Left ventricle myocardium superior (tissue), 1 donor: Measurements from ENCODE around the gene SUPT6H. TPM values are rescaled to one million over a fixed set of nuclear protein-coding genes. Genes with fewer than 3 reads are reported as not detected.

Experiments
- ATAC-seq: fragments of 200-7000 bp; cut with Tn5 transposase; one replicate; pipeline ENCODE4 v1.9.1; 2020; ENCODE audit warnings: mild to moderate bottlenecking, moderate library complexity
- DNase-seq: peaks from one replicate; pipeline ENCODE4 v3.0.0-alpha.2; 2020
- intact Hi-C: fragments of 100-400 bp; cut with micrococcal nuclease; formaldehyde crosslinking; loops from one replicate; pipeline ENCODE4 v1.11.0; 2022
- total RNA-seq: library from RNA; stranded (reverse); fragmentation: NEBNext Ultra II Directional; extraction: Animal tissue kit (Norgen Biotek cat#: 25700); gene quantifications from one replicate; pipeline ENCODE4 v1.2.1, GENCODE V29; 2021
- donor health status: DM: no; HTN: yes; CAD: no; lungs with severe emphysema.

Gene SUPT6H
- total RNA-seq, 1 donor from 2014 or later, result 46.0 TPM

DNA sequence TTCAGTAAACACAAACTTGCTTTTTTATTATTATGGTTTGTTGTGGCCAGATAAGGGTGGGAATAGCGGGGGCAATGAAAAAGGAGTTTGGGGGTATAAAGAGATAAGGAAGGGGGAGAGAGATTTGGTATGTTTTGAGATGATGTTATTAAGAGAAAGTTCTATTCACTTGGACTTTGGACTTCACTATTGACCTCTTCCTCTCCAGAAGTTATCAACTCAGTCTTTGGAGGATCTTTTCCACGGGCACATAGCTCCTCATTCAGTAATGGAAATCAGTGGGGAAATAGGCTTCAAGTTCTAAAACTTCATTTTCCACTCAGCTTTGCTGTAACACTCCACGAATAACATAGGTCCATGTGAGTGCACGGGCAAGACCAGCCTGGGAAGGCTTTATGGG, 26.5 kb downstream of the SUPT6H start:
- no peak for DNase-seq
- intact Hi-C loops, result no loop called here

DNA sequence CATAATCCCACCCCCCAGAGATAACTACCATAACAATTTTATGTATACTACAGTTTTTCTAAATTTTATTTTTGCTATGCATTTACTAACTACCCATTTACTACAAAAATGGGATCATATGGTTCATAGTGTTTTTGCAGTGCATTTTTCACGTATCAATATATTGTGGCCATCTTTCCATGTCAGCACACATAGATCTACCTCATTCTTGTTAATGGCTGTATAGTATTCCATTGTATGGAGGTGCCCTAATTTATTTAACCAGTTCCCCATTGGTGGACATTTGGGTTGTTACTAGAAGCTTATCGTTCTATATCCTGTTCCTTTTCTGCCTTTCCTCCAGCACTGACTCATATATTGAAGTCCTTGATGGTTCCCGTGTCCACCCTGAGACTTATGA, 27.0 kb downstream of the SUPT6H start:
- intact Hi-C loops, result no loop called here
- no peak for DNase-seq
- ATAC-seq, result no peak

More for the DNA sequence above, 26.5 kb downstream of the SUPT6H start:
- no peak for ATAC-seq

DNA sequence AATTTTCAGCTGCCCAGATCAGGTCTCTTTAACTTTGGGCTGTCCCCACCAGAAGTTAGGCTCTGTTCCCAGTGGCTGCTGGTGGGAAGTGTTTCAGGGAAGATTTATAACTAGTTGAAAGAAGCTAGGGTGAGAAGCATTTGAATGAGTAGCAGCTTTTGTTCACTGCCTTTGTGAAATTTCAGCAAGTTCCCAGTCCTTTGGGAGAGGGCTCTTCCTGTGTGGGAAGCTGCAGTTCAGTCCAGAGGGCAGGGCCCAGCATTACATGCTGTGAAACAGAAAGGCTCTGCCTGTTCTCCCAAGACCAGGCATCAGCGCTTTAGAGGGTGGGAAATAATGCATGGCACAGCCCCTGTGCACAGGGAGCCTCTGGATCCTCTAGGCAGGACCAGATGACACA, 31.9 kb downstream of the SUPT6H start:
- ATAC-seq (no peak), DNase-seq (no peak)
- intact Hi-C loops, result no loop called here

DNA sequence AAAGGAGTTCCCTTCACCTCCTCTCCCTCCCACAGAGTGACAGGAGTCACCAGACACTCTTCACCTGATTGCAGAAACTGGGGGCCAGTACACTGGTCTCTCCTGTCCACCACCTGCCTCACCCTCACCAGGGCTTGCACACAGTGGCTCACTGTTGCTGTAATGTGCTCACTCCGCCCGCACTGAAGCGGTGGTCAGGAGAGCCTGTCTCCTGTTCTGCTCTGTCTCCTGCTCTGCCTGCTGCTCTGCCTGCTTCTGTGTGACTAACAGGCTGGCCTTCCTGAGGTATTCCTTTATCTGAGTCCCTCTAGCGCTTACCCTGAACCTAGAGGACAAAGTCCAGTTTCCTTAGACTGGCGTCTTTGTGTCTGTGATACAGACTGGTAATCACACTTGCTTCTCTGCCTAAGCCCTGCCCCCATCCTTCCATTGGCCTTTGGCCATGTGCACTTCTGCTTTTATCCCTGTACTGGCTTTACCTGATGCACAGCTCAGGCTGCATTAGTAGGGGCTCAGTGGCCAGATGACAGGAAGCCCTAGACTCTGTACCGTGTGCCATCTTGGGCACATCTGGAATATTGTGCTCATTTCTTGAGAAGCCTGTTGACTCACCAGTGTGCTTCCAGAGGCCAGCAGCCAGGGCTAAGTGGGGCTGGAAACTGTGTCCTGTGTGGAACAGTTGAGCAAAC, 36.4 kb downstream of the SUPT6H start:
- no peak for ATAC-seq
- intact Hi-C loops, result loop anchor here (5.0 kb wide), 1 partner anchor 51 kb away; the partner anchor contains the start of gene BLTP2

DNA sequence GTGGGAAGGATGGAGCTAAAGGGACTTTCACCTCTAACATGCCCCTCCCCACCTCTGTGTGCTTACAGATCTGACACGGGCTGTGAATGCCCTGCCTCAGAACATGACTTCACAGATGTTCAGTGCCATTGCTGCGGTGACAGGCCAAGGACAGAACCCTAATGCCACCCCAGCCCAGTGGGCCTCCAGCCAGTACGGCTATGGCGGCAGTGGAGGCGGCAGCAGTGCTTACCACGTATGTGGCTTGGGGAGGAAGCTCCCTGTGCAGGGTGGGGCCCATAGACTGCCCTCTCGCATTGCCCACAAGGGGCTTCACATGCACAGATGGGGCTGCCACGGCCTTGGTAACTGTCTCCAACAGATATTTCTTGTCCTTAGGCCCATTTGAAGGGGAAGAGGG, 38.3 kb downstream of the SUPT6H start:
- intact Hi-C loops, result no loop called here
- no peak for DNase-seq
- no peak for ATAC-seq

More for the DNA sequence above, 36.4 kb downstream of the SUPT6H start:
- no peak for DNase-seq

DNA sequence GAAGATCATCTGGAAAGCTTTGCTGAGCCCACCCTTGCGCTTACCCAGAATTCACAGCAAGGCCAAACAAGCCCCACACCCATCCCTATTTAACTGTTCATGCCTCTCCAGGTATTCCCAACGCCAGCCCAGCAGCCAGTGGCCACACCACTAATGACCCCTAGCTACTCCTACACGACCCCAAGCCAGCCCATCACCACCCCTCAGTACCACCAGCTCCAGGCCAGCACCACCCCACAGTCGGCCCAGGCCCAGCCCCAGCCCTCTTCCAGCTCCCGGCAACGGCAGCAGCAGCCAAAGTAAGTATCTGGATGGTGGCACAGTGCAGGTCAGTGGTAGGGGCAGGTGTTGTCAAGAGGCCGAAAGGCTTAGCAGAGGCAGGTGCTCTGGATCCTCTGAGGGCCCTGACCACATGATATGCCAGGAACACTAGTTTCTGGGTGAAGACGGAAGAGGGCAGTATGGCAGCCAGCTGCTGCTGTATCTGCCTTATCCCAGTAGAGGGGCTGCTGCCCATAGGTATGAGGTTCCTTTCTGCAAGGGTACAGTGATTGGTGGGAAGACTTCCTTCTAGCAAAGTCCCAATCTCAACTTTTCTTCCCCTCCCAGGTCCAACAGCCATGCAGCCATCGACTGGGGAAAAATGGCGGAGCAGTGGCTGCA, 39.0 kb downstream of the SUPT6H start:
- DNase-seq (no peak), ATAC-seq (no peak)
- intact Hi-C loops, result no loop called here

DNA sequence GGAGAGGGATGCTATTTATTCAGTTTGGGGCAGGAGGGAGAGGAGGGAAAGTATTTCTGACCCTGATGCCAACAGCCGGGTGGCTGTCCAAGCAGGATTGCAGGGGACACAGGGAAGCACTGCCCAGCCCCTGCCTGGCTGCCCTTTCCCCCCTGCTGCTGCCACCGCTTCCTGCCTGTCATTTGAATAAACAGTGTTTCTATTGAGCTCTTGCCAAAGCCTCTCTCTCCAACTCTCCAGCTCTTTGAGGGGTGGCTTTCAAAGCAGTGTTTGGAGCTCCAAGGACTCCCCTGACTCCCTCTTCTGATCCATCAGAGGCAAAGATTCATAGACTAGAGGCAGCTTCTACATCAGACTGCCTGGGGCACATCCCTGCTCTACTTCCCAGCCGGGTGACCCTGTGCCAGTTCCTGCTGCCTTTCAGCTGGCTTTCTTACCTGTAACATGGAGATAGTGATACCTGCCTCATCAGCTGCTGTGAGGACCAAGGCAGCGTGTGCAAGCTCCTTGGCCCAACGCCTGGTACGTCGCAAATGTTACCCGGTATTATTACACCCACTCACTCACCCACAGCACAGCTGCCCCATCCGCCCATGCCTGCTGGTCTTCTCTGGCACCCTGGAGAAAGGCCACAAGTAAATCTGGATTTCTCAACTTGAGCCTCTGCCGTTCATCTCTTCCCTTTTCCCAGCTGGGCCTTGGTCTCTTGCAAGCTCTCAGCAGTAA, 40.2 kb downstream of the SUPT6H start:
- intact Hi-C loops, result no loop called here
- DNase-seq (no peak), ATAC-seq (no peak)

DNA sequence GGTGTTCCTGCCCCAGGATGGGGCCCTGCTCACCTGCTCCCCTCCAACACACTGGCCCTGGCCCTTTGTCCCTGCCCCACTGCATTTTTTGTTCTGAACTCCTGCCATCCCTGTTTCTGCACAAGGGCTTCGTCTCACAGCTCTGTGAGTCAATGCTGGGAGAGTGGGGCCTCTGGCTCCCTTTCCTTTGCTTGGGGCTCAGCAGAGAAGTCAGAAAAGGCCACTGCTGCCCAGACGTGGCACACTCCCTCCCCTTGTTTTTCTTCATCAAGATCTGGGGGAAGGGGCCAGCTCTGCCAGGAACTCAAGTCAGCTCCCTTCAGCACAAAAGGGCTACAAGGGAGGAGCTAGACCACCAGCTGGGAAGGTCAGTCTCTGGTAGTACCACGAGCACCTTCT, 40.7 kb downstream of the SUPT6H start:
- no peak for DNase-seq
- no peak for ATAC-seq
- intact Hi-C loops, result no loop called here

DNA sequence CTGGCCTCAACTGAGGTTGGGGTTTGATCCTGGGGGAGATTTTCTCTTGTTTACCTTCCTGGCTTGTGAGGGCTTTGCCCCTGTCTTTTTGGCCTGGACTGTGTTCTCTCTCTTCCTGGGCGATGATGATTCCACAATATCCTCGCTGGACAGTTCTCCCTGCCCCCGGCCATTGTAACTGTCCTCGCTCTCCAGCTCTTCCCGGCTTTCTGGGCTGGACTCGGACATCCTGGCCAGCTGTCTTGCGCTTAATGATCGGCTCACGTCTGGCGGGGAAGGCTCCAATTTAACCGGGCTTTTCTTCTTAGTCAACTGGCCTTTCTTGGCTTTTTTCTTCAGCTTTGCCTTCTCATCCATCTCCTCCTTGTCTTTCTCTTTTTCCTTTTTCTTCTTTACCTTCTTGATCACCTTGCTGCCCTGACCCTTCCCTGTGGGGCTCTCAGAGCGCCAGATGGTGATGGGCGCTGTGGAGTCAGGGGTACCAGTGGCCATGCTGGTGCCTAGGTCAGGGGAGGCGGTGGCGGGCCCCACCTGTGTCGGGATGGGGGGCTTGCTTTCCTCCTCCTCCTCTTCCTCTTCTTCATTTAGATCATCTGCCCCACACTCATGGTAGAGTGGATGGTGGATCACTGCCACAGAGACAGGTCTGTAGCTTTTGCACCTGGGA, 41.7 kb downstream of the SUPT6H start:
- DNase-seq (no peak), ATAC-seq (no peak)
- intact Hi-C loops, result no loop called here

DNA sequence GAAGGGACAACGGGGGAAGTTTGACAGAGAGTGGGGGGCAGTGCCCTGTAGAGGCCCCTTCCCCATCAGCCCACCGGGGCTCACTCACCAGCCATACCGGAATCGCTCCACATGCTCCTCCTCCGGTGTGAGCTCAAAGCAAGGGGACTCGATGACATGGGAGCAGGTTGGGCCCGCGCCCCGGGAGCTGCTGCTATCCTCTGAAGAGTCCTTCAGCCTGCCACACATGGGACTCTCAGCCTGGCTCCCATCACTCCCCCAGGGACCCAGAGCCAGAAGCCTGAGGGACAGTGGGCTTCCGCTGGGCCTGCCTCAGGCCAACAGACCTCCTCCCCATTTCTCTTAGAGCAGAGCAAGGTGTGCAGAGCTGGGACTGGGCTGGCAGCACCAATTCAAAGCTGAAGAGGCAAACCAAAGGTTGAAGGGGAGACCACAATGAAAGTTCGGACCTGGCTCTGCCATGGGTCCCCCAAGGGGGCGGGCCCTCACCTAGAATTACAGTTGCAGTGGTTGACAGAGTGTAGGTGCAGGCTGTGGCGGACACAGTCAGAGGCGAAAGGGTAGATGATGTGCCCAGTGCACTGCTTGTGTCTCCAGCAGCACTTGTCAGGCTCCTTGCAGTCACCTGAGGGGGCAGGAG, 42.3 kb downstream of the SUPT6H start:
- ATAC-seq (no peak), DNase-seq (no peak)
- intact Hi-C loops, result no loop called here

DNA sequence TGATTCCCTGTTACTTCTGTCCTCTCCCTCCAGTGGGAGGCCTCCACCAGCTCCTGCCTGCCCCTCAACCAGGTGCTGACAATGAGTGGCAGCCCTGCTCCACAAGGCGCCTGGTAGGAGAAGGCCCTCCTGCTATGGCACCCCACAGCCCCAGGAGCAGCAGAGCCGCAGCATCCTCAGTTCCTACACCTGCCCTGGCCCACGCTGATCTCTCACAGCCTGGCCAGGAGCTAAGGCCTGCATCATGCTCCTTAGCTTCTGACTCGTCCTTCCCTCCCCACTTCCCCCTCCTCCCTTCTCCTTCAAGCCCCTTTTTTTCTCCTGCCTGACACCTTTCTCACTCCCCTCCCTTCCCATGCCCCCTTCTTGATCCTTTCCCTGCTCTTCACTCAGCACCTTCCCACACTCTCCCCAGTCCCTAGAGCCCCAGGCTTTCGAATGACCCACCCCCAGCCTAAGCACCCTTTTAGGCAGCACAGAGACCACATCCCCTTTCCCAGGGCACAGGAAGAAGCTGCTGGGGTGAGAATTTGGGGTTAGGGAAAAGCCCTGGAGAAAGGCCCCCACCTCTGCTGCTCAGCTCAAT, 43.2 kb downstream of the SUPT6H start:
- intact Hi-C loops, result no loop called here
- ATAC-seq (no peak), DNase-seq (no peak)

DNA sequence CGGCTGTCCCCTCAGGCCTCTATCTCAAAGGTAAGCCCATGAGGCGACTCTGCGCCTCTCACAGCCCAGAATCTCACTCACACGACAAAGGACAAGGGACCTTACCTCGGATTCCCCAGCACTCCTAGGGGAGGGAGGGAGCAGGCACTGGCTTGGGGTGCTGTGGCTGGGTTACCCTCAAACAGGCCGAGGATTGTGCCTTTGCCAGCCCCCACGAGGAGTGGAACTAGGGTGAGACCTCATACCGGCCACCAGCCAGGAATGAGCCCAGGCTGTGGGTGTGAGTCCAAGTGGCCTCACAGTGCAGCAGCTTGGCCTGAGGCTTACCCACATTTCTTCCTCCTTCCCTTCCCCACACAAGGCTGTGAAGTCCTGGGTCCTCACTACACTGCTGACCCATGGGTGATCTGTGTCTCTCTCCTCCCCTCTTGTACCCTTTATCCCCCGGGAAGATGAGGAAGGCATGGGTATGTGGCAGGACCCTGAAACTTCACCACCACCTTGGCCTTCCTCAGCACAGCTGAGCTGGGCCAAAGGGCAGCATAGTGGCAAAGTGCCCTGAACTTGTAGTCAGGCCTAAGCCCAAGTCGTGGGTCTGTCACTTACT, 43.8 kb downstream of the SUPT6H start:
- intact Hi-C loops, result no loop called here
- ATAC-seq (no peak), DNase-seq (no peak)

DNA sequence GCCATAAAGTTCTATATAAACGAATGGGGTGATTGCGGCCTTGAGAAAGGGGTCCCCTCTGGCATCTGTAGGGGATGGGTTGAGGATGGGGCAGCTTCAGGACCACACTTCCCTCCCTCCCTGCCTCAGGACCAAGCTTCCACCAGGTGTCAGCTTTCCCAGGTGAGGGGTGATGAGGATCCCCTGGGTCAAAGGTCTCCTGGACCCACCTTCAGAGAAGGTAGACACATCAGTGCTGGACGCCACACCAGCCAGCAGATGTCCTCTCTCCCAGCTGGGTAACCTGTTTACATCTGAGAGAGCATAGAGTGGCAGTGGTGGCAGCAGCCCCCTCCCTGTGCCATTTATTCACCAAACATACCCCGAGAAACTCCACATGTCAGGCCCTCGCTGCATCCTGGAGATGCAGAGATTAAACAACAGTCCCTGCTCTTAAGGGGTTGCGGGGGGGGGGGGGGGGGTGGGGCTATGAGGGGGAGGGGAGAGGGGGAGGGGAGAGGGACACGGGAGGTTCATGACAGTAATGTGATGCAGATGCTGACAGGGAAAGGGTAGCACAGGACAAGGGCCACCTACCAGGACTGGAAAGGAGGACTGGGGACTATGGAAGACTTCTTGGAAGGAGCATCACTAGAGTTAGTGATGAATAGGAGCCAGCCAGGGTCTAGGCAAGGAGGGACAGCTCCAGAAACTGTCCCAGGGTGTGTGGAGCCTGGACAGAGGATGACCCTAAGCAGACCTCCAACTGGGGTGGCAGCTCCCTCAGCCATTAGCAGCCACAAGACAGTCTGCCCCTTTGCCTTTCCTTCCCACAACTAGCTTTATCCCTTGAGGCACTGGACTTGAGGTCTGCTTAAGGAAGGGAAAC, 44.7 kb downstream of the SUPT6H start:
- DNase-seq, result no peak
- intact Hi-C loops, result no loop called here

DNA sequence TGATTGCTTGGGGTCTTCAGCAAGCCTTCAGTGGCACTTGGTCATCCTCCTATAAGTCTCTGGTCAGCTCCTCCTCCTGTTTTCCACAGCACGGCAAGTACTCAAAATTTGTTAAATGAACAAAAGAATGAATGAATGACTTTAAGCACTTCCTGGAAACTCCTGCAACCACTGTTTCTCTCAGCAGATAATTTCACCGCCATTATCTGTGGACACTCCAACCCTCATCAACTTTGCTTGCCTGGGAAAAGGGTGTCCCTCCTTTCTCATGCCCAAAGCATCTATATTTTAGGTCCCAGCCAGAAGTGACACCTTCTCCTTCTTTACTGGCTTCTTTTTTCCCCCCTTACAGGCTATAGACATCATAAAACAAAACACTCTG, 45.3 kb downstream of the SUPT6H start:
- intact Hi-C loops, result no loop called here
- no peak for ATAC-seq
- no peak for DNase-seq

More for the DNA sequence above, 44.7 kb downstream of the SUPT6H start:
- no peak for ATAC-seq

DNA sequence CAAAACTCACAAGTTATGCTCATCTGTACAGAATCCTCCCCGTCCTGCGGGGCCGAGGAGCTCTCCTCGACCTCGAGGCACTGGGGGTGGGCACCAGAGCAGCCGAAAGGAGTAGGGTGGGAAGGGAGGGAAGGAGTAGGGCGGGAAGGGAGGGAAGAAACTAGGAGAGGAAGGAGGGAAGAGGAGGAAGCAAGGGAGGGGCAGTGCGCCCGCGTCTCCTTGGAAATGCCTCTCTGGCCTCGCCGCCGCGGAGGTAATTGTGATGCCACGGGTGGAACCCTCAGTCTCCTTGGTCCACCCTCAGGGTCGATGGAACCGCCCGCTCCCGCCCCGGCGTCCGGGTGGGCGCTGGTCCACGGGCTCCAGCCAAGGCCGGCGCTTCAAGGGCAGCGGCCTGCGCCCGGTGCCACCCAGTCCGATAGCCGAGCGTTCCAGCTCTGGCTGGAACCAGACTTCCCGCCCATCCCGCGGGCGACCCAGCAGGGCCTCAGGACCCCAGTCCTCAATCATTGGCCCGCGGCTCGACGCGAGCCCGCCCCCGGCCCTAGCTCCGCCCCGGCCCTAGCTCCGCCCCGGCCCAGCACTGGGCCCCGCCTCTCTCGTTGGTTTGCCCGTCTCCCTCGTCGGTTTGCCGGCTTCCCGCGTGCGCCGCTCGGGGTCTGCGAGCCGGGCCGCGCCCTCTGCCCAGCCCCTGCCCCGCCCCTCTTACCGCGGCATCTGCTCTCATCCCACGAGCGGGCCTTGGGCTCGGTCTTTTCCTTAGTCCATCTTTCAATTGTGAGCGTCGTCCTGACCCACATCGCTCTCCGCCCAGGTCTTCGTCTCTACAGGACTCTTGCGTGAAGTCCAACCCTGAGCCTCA, 49.1 kb downstream of the SUPT6H start:
- intact Hi-C loops, result no loop called here
- DNase-seq (peak; percentile 94), ATAC-seq (peak; percentile 95)

DNA sequence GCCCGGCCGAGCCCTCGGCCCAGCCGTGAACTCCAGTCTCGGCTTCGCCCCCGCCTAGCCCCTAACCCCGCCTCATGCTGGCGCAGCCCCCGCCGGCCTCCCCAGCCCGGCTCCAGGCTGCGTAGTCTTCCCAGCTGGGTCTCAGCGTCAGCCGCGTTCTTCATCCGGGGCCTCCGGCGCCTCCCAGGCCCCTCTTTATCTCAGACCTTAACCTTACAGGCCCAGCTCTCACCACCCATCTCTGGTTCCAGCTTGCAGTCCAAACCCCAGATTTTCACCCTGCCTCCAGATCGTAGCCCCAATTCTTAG, 49.7 kb downstream of the SUPT6H start, which contains the start of gene PROCA1:
TSS of gene PROCA1 (minus strand) at position 166 of the 309 bp plus-strand sequence. CDS start 228 bp downstream, outside the sequence.
- DNase-seq (no peak), ATAC-seq (peak; percentile 22)
- intact Hi-C loops, result no loop called here
